ENCODE measurements around the gene FANCD2. TPM values are rescaled to one million over a fixed set of nuclear protein-coding genes. Genes with fewer than 3 reads are reported as not detected.
"Not testable (repeated sequence)": the region's sequence is repeated elsewhere in the genome, so short reads cannot be mapped to it uniquely, and the experiment has no call there.

The FANCD2 gene
- polyA plus RNA-seq, 1 donor from 2014 or later, result 3.3 TPM

- Histone ChIP-seq H2AFZ (ENCODE audit: low read depth, low read length) (no peak overlapping the region), H3K9me3 (ENCODE audit: low read length) (no peaks in the 10 kb centered on the region), H3F3A (ENCODE audit: insufficient read depth, low read length, poor library complexity, severe bottlenecking) (no peaks in the 10 kb centered on the region), H3K27me3 (ENCODE audit: insufficient read depth, low read depth, low read length) (no peaks in the 10 kb centered on the region), H3K9ac (ENCODE audit: low read length) (no peak overlapping the region), H3K27ac (ENCODE audit: low read length) (no peak overlapping the region), H4K20me1 (ENCODE audit: insufficient read depth) (no peaks in the 10 kb centered on the region), H3K4me3 (ENCODE audit: low read length) (no peak overlapping the region), H3K4me2 (ENCODE audit: low read length) (no peak overlapping the region), H3K79me2 (replicated peaks; ENCODE audit: insufficient read depth, low read length) (no peaks in the 10 kb centered on the region), H3K9me2 (ENCODE audit: insufficient read depth, low read length) (no peaks in the 10 kb centered on the region), H3K36me3 (ENCODE audit: insufficient read depth, low read length) (no peaks in the 10 kb centered on the region)
- no peak for TF ChIP-seq MXI1 (conservative IDR thresholded peaks at IDR 0.05; ENCODE audit: poor library complexity, severe bottlenecking)
- no peak for TF ChIP-seq RAD21 (conservative IDR thresholded peaks at IDR 0.05)
- no peak for TF ChIP-seq EP300 (conservative IDR thresholded peaks at IDR 0.05; ENCODE audit: poor library complexity, severe bottlenecking)
- TF ChIP-seq TAF1 (IDR thresholded peaks at IDR 0.05; ENCODE audit: low read depth), result no peak
- no peak for TF ChIP-seq REST (IDR thresholded peaks at IDR 0.05; ENCODE audit: borderline replicate concordance)
- no peak for TF ChIP-seq POLR2AphosphoS5 (IDR thresholded peaks at IDR 0.05)
- no peak for TF ChIP-seq SMC3 (conservative IDR thresholded peaks at IDR 0.05; ENCODE audit: poor library complexity)
- no peak for TF ChIP-seq EZH2 (IDR thresholded peaks at IDR 0.05; ENCODE audit: borderline replicate concordance, insufficient read depth, low read length, poor library complexity, severe bottlenecking)
- TF ChIP-seq CTCF (IDR thresholded peaks at IDR 0.05; ENCODE audit: poor library complexity, severe bottlenecking), result no peak
Measured at GRCh38 chr3:10088256-10088655, 62.0 kb downstream of the FANCD2 start.

GRCh38 chr3:10090179-10090578, 63.9 kb downstream of the FANCD2 start:
- no peaks in the 10 kb centered on the region for H4K20me1 ChIP-seq (ENCODE audit: insufficient read depth)
- H3K9me2 ChIP-seq (ENCODE audit: insufficient read depth, low read length), result no peaks in the 10 kb centered on the region
- no peaks in the 10 kb centered on the region for H3K79me2 ChIP-seq (replicated peaks; ENCODE audit: insufficient read depth, low read length)
- H3K4me2 ChIP-seq (ENCODE audit: low read length), result no peak overlapping the region
- no peaks in the 10 kb centered on the region for H3F3A ChIP-seq (ENCODE audit: insufficient read depth, low read length, poor library complexity, severe bottlenecking)
- H2AFZ ChIP-seq (ENCODE audit: low read depth, low read length), result no peak overlapping the region
- H3K27ac ChIP-seq (ENCODE audit: low read length), result no peak overlapping the region
- no peak overlapping the region for H3K9ac ChIP-seq (ENCODE audit: low read length)
- TF ChIP-seq REST (IDR thresholded peaks at IDR 0.05; ENCODE audit: borderline replicate concordance) (no peak), MXI1 (conservative IDR thresholded peaks at IDR 0.05; ENCODE audit: poor library complexity, severe bottlenecking) (no peak), EZH2 (IDR thresholded peaks at IDR 0.05; ENCODE audit: borderline replicate concordance, insufficient read depth, low read length, poor library complexity, severe bottlenecking) (no peak), CTCF (IDR thresholded peaks at IDR 0.05; ENCODE audit: poor library complexity, severe bottlenecking) (no peak), POLR2AphosphoS5 (IDR thresholded peaks at IDR 0.05) (no peak), RAD21 (conservative IDR thresholded peaks at IDR 0.05) (no peak), EP300 (conservative IDR thresholded peaks at IDR 0.05; ENCODE audit: poor library complexity, severe bottlenecking) (no peak), SMC3 (conservative IDR thresholded peaks at IDR 0.05; ENCODE audit: poor library complexity) (no peak), TAF1 (IDR thresholded peaks at IDR 0.05; ENCODE audit: low read depth) (no peak)
- no peaks in the 10 kb centered on the region for H3K27me3 ChIP-seq (ENCODE audit: insufficient read depth, low read depth, low read length)
- H3K9me3 ChIP-seq (ENCODE audit: low read length), result no peaks in the 10 kb centered on the region
- no peak overlapping the region for H3K4me3 ChIP-seq (ENCODE audit: low read length)
- H3K36me3 ChIP-seq (ENCODE audit: insufficient read depth, low read length), result no peaks in the 10 kb centered on the region

GRCh38 chr3:10090774-10091173, 64.5 kb downstream of the FANCD2 start:
- H3K9ac ChIP-seq (ENCODE audit: low read length); H3K9me3 ChIP-seq (ENCODE audit: low read length); H3K4me3 ChIP-seq (ENCODE audit: low read length); H4K20me1 ChIP-seq (ENCODE audit: insufficient read depth); H3K36me3 ChIP-seq (ENCODE audit: insufficient read depth, low read length); H2AFZ ChIP-seq (ENCODE audit: low read depth, low read length); H3K9me2 ChIP-seq (ENCODE audit: insufficient read depth, low read length); H3K4me2 ChIP-seq (ENCODE audit: low read length); H3K27ac ChIP-seq (ENCODE audit: low read length); H3F3A ChIP-seq (ENCODE audit: insufficient read depth, low read length, poor library complexity, severe bottlenecking); H3K79me2 ChIP-seq (replicated peaks; ENCODE audit: insufficient read depth, low read length); H3K27me3 ChIP-seq (ENCODE audit: insufficient read depth, low read depth, low read length): not testable (repeated sequence)
